ELR (cell line): ENCODE measurements around the gene KIF16B.
"Not testable (repeated sequence)": the region's sequence is repeated elsewhere in the genome, so short reads cannot be mapped to it uniquely, and the experiment has no call there.

Experiments used
- DNase-seq: peaks from one replicate; pipeline ENCODE4 v3.0.0-alpha.2; 2015; ENCODE audit warnings: low read depth

Gene KIF16B

GRCh38 chr20:16476032-16476431, 97.2 kb downstream of the KIF16B start:
- DNase-seq, result peak; percentile 55

GRCh38 chr20:16475225-16475624, 98.0 kb downstream of the KIF16B start:
- DNase-seq, result no peak

- DNase-seq, result no peak
These were observed 98.9 kb downstream of the KIF16B start for GRCh38 chr20:16474363-16474762.

- DNase-seq, result peak; percentile 30
These were observed 101.0 kb downstream of the KIF16B start for GRCh38 chr20:16472045-16472872.

GRCh38 chr20:16469395-16469905, 103.8 kb downstream of the KIF16B start:
- DNase-seq, result no peak

GRCh38 chr20:16462711-16463110, 110.5 kb downstream of the KIF16B start:
- DNase-seq, result no peak

- peak; percentile 65 for DNase-seq
These were observed 114.1 kb downstream of the KIF16B start for GRCh38 chr20:16459019-16459700.

- no peak for DNase-seq
These were observed 115.7 kb downstream of the KIF16B start for GRCh38 chr20:16457514-16457913.

- no peak for DNase-seq
These were observed 117.9 kb downstream of the KIF16B start for GRCh38 chr20:16455324-16455723.

GRCh38 chr20:16451982-16452381, 121.3 kb downstream of the KIF16B start:
- DNase-seq, result no peak

GRCh38 chr20:16451001-16451400, 122.2 kb downstream of the KIF16B start:
- no peak for DNase-seq

- no peak for DNase-seq
These were observed 126.3 kb downstream of the KIF16B start for GRCh38 chr20:16446991-16447390.

GRCh38 chr20:16446246-16446645, 127.0 kb downstream of the KIF16B start:
- DNase-seq, result no peak

- DNase-seq, result no peak
These were observed 127.8 kb downstream of the KIF16B start for GRCh38 chr20:16445482-16445881.

- DNase-seq, result no peak
These were observed 129.0 kb downstream of the KIF16B start for GRCh38 chr20:16444057-16444777.

GRCh38 chr20:16441546-16442164, 131.6 kb downstream of the KIF16B start:
- no peak for DNase-seq

- DNase-seq, result no peak
These were observed 132.6 kb downstream of the KIF16B start for GRCh38 chr20:16440686-16441085.

- not testable (repeated sequence) for DNase-seq
These were observed 133.7 kb downstream of the KIF16B start for GRCh38 chr20:16439540-16439939.

GRCh38 chr20:16438100-16438499, 135.1 kb downstream of the KIF16B start:
- no peak for DNase-seq

- no peak for DNase-seq
These were observed 135.8 kb downstream of the KIF16B start for GRCh38 chr20:16437387-16437996.

GRCh38 chr20:16434062-16434664, 139.1 kb downstream of the KIF16B start:
- DNase-seq, result peak; percentile 51
